SK-N-DZ (cell line): Measurements from ENCODE around the gene ATXN7L1.

Source experiments
- DNase-seq: peaks from one replicate; pipeline ENCODE4 v3.0.0-alpha.2; 2015; ENCODE audit warnings: low spot score

Gene ATXN7L1

DNA sequence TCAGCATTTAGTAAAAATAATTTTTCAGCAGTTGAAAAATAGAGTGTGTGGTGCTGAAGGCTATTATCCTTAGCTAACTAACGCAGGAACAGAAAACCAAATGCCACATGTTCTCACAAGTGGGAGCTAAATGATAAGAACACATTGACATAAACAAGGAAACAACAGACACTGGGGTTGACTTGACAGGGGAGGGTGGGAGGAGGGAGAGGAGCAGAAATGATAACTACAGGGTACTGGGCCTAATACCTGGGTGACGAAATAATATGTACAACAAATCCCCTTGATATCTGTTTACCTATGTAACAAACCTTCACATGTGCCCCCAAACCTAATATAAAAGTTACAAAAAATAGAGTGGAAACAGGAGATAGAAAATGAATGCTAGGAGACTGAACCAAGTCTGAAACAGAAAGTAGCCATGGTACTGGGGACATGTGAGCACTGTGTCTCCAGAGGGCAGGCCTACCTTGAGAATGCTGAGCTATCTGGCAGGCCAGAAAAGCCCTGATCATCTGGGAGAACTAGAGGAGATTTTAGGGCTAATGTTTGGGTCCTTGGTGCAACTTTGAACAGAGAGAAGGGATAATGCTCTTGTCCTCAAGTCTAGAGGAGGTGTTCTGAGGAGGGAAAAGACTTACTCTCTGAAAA, 290.4 kb downstream of the ATXN7L1 start:
- no peak for DNase-seq

DNA sequence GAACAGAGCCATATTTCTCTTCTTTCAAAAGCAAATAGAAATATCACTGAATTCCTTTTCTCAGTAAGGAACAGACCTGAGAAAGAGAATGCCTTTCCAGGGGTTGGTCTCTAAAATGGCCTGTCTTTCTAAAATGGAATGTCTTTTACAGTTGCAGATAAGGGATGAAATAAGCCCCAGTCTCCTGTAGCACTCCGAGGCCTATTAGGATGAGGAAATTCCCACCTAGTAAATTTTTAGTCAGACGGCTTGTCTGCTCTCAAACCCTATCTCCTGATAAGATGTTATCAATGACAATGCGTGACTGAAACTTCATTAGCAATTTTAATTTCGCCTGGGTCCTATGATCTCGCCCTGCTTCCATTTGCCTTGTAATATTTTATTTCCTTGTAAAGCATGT, 292.2 kb downstream of the ATXN7L1 start:
- DNase-seq: no peak

DNA sequence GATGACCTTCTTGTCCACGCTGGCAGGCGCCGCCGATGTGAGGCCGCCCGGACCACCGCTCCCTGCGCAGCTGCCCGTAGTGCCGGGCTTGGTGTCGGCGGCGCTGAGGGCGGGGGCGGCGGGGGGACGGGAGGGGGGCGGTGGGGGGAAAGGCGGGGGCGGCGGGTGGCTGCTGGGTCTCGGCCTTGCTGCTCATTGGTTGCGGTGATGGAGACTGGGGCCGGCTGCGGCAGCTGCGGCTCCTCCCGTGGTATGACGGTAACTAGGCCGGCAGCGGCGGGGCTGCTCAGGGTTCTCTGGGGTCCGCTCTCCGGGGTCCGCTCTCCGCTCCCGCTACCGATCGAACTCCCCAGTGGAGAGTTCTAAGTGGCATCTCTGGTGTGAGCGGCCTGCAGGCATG, 293.3 kb downstream of the ATXN7L1 start:
- DNase-seq: no peak

DNA sequence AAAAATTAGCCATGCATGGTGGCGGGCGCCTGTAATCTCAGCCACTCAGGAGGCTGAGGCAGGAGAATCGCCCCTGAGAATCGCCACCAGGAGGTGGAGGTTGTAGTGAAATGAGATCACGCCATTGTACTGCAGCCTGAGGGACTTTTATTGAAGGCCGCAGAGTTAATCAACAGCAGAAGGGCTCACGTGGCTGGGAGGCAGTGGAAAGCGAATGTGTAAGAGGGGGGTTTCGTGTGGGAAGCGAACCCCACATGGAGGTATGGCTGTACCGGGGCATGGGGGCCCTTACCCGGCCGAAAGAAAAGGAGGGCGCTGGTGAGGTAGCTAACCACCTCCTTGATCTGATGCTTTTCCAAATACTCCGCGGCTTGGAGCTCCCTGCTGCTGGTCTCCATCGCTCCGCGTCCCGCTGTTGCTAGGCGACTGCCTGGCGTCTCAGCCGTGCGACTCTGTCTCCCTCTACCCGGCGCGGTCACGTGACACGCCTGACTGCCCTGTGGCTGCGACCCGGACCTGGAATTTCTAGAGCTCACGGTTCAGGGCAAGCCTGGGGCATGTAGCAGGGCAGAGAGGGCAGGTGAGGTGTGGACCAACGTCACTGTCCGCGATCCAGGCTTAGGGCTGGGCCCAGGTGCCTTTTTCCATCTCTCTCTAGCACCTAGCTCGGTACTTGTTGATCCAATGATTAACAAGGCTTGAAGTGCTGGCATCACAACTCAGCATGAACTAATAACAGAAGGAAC, 295.2 kb downstream of the ATXN7L1 start, which contains the start of gene EFCAB10:
TSS of gene EFCAB10 (minus strand) at position 428 of the 746 bp plus-strand sequence. CDS start at position 398, 30 bp downstream.
- DNase-seq: peak; percentile 90

DNA sequence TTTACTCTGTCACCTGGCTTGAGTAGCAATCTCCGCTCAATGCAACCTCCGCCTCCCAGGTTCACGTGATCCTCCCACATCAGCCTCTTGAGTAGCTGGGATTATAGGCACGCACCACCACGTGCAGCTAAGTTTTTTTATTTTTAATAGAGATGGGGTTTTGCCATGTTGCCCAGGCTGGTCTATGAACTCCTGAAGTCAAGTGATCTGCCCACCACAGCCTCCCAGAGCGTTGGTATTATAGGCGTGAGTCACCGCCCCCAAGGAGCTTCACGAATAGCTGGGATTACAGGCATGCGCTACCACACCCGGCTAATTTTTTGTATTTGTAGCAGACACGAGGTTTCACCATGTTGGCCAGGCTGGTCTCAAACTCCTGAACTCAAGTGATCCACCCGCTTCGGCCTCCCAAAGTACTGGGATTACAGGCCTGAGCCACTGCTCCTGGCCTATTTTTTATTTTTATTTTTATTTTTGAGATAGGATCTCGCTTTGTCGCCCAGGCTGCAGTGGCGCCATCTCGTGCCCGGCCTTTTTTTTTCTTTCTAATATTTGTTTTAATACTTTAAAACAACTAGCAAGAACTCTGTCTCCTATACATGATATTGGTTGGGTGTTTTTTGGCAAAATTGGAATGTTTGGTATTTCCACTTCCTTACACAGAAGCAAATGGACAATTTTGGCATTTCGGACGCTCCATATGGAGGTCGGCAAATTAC, 296.2 kb downstream of the ATXN7L1 start:
- no peak for DNase-seq

DNA sequence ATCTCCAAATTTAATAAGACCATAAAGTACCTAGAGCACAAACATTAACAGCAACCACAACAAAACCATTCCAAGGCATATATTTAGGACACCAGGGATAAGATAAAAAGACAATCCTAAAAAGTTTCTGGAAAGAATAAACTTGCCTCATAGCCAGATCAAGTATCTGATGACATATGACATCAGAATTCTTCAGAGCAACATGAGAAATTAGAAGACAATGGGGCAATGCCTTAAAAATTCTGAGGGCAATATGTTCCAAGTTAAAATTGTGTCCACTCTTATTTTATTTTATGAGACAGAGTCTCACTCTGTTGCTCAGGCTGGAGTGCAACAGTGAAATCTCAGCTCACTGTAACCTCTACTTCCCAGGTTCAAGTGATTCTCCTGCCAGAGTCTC, 297.9 kb downstream of the ATXN7L1 start:
- no peak for DNase-seq

DNA sequence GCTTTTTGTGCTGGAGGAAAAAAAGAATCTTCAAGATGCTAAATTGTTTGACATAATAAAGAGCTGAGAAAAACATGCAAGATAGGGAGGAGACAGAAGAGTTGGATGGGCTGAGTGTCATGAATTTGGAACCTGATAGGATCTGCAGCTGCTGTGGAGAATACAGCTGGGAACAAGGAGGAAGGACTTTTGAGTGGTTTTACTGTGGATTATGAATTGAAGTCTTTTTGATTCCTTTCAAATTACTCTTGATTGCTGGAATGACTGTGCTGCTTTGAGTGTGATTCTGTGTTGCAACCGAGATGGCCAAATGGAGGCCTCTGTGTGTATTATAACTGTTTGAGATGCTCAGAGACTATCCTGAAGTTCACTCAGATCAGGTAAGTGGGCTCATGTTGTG, 299.1 kb downstream of the ATXN7L1 start:
- DNase-seq: no peak

DNA sequence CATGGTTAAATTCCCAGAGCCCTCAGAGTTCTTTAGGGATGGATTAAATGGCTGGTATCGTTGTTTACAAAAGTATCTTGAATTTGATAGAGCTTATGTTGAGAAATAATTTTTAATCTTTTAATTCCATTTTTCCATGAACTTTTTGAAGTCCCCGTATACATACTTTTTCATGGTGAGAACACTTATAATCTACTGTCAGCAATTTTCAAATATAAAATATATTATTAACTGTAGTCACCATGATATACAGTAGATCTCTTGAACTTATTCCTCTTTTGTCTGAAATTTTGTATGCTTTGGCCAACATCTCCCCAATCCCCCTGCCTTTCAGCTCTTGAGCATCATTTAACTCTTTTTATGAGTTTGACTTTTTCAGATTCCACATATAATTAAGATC, 304.5 kb downstream of the ATXN7L1 start:
- no peak for DNase-seq

DNA sequence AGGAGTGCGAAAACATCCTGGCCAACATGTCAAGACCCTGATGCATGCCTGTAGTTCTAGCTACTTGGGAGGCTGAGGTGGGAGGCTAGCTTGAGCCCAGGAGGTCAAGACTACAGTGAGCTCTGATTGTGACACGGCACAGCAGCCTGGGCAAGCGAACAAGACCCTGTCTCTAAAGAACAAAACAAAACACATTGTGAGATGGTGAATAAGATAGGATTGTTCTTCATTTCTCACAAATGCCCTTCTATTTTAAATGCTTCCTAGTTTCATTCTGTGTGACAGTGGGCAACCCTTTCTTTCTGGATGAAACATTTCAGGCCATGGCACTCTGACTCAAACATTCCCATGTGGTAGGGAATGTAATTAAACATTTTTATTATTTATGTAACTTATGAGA, 308.6 kb downstream of the ATXN7L1 start:
- DNase-seq: no peak

DNA sequence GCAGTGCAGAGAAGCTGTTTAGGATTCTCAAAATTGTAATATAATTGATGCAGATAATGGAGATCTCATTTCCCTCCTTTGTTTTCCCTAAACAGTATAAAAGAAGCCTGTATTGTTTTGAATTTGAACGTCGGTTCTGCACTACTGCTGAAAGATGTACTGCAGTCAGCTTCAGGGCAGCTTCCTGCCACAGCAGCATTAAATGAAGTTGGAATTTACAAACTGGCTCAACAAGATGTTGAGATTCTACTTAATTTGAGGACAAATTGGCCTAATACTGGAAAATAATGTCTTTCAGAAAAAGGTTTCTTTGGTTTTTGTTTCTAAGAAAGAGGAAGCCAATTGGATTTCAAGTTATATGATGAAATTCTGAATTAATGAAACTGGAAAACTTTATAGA, 309.4 kb downstream of the ATXN7L1 start:
- DNase-seq: no peak

DNA sequence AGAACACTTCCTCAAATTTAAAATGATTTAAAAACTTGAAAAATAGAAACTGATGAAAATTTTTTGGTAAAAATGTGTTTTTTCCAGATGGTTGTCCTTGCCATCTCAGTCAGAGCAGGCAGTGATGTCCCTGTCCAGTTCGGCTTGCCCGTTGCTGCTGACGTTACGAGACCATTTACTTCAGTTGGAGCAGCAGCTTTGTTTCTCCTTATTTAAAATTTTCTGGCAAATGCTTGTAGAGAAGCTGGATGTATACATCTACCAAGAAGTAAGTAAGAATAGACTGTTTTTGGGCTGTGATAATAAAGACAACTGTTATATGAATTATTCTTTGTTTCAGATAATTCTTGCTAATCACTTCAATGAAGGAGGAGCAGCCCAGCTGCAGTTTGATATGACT, 311.2 kb downstream of the ATXN7L1 start:
- DNase-seq: no peak

DNA sequence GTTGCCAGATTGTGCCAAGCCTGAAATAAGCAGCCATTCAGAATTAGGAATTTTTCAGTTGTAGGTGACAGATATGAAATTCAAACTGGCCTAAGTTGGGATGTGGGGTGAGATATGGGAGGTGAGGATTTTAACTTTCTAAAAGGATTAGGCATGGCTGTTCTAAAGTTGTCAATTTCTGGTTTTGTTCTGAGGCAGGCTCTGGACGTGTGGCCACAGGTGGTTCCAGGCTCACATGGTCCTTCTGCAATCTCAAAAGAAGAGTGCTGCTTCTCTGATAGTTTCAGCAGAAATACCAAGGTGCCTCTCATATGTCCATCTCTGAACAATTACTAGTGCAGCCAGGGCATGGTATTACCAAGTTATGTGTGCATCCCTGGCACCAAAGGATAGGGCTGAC, 316.5 kb downstream of the ATXN7L1 start:
- no peak for DNase-seq
